ENCODE data around the gene TSPYL1. TPM values are rescaled to one million over a fixed set of nuclear protein-coding genes. Genes with fewer than 3 reads are reported as not detected.

The TSPYL1 gene
- polyA plus RNA-seq, 3 donors from 2014 or later = 14.9 to 31.0 (median 21.6) TPM

- Mint-ChIP-seq H3K36me3 (peaks cover 16 to 36% (median 25%) of the 10 kb centered on the region in 3 donors), H3K4me3 (no peak overlapping the region), H3K9me3 (peaks cover 0 to 10% (median 2%) of the 10 kb centered on the region in 6 donors), H3K4me1 (peaks cover 4 to 14% of the 10 kb centered on the region in 2 donors), H3K27ac (no peak overlapping the region), H3K27me3 (ENCODE audit: low read depth in 3 of 3) (peaks cover 0 to 2% (median 1%) of the 10 kb centered on the region in 3 donors)
- DNase-seq = no peak
Observed at GRCh38 chr6:116265041-116265829, 14.5 kb downstream of the TSPYL1 start.

- Mint-ChIP-seq H3K27ac (no peak overlapping the region), H3K36me3 (peaks cover 16 to 36% (median 29%) of the 10 kb centered on the region in 3 donors), H3K9me3 (peaks cover 0 to 10% (median 2%) of the 10 kb centered on the region in 6 donors), H3K4me1 (peaks cover 0 to 7% of the 10 kb centered on the region in 2 donors), H3K27me3 (ENCODE audit: low read depth in 3 of 3) (peaks cover 0 to 2% (median 1%) of the 10 kb centered on the region in 3 donors), H3K4me3 (no peak overlapping the region)
- DNase-seq = no peak
Observed at GRCh38 chr6:116263353-116263752, 16.4 kb downstream of the TSPYL1 start.

GRCh38 chr6:116258520-116258919, 21.2 kb downstream of the TSPYL1 start:
- Mint-ChIP-seq H3K27ac (no peak overlapping the region), H3K36me3 (peaks cover 9 to 20% (median 19%) of the 10 kb centered on the region in 3 donors), H3K9me3 (peaks cover 0 to 10% (median 2%) of the 10 kb centered on the region in 6 donors), H3K4me3 (no peak overlapping the region), H3K27me3 (ENCODE audit: low read depth in 3 of 3) (peaks cover 0 to 1% (median 0%) of the 10 kb centered on the region in 3 donors), H3K4me1 (peaks cover 0 to 5% of the 10 kb centered on the region in 2 donors)
- no peak for DNase-seq

- Mint-ChIP-seq H3K36me3 (peaks cover 3 to 10% (median 6%) of the 10 kb centered on the region in 3 donors), H3K27ac (no peak overlapping the region), H3K9me3 (no peaks in the 10 kb centered on the region), H3K4me1 (peaks cover 5 to 9% of the 10 kb centered on the region in 2 donors), H3K27me3 (ENCODE audit: low read depth in 3 of 3) (peaks cover 0 to 2% (median 0%) of the 10 kb centered on the region in 3 donors), H3K4me3 (no peak overlapping the region)
- no peak for DNase-seq
Observed at GRCh38 chr6:116256694-116257093, 23.0 kb downstream of the TSPYL1 start.

GRCh38 chr6:116255246-116255800, 24.4 kb downstream of the TSPYL1 start:
- Mint-ChIP-seq H3K4me3 (no peak overlapping the region), H3K27me3 (ENCODE audit: low read depth in 3 of 3) (peaks cover 0 to 4% (median 0%) of the 10 kb centered on the region in 3 donors), H3K36me3 (peaks cover 0 to 4% (median 1%) of the 10 kb centered on the region in 3 donors), H3K4me1 (peaks cover 0 to 20% of the 10 kb centered on the region in 2 donors), H3K27ac (no peak overlapping the region), H3K9me3 (no peaks in the 10 kb centered on the region)
- no peak for DNase-seq

GRCh38 chr6:116254297-116255056, 25.3 kb downstream of the TSPYL1 start:
- H3K4me3 Mint-ChIP-seq = no peak overlapping the region
- peaks cover 0 to 4% (median 0%) of the 10 kb centered on the region in 3 donors for H3K27me3 Mint-ChIP-seq (ENCODE audit: low read depth in 3 of 3)
- H3K27ac Mint-ChIP-seq = no peak overlapping the region
- no peaks in the 10 kb centered on the region for H3K9me3 Mint-ChIP-seq
- H3K4me1 Mint-ChIP-seq = peaks cover 0 to 20% of the 10 kb centered on the region in 2 donors
- no peaks in the 10 kb centered on the region for H3K36me3 Mint-ChIP-seq
- DNase-seq = no peak

- H3K4me1 Mint-ChIP-seq = peaks cover 0 to 20% of the 10 kb centered on the region in 2 donors
- no peaks in the 10 kb centered on the region for H3K36me3 Mint-ChIP-seq
- DNase-seq = peak; percentile 91 to 92 (median 91)
- H3K27ac Mint-ChIP-seq = no peak within 1 kb of the TSS
- H3K27me3 Mint-ChIP-seq (ENCODE audit: low read depth in 3 of 3) = peaks cover 0 to 4% (median 0%) of the 10 kb centered on the region in 3 donors
- H3K9me3 Mint-ChIP-seq = no peaks in the 10 kb centered on the region
- no peak within 1 kb of the TSS for H3K4me3 Mint-ChIP-seq
Observed at GRCh38 chr6:116253505-116254296, 26.0 kb downstream of the TSPYL1 start, which contains the start of gene TSPYL4. TSPYL4 (minus strand) TSS chr6:116254075; CDS start chr6:116254008, 67 bp downstream.

GRCh38 chr6:116253188-116253504, 26.6 kb downstream of the TSPYL1 start:
- Mint-ChIP-seq H3K9me3 (no peaks in the 10 kb centered on the region), H3K27me3 (ENCODE audit: low read depth in 3 of 3) (peaks cover 0 to 4% (median 0%) of the 10 kb centered on the region in 3 donors), H3K4me3 (no peak overlapping the region), H3K36me3 (no peaks in the 10 kb centered on the region), H3K27ac (no peak overlapping the region), H3K4me1 (peaks cover 0 to 20% of the 10 kb centered on the region in 2 donors)
- DNase-seq = no peak

- no peak for DNase-seq
- peaks cover 0 to 4% (median 0%) of the 10 kb centered on the region in 3 donors for H3K27me3 Mint-ChIP-seq (ENCODE audit: low read depth in 3 of 3)
- no peaks in the 10 kb centered on the region for H3K9me3 Mint-ChIP-seq
- peak overlapping the region; percentile 17 to 87 (median 69) for H3K27ac Mint-ChIP-seq
- peaks cover 0 to 20% of the 10 kb centered on the region in 2 donors for H3K4me1 Mint-ChIP-seq
- H3K4me3 Mint-ChIP-seq = peak overlapping the region in 1 of 5 donors; percentile 72
- no peaks in the 10 kb centered on the region for H3K36me3 Mint-ChIP-seq
Observed at GRCh38 chr6:116251568-116252384, 28.0 kb downstream of the TSPYL1 start.

GRCh38 chr6:116248577-116248976, 31.2 kb downstream of the TSPYL1 start:
- H3K36me3 Mint-ChIP-seq = no peaks in the 10 kb centered on the region
- H3K9me3 Mint-ChIP-seq = no peaks in the 10 kb centered on the region
- H3K27ac Mint-ChIP-seq = peak overlapping the region in 2 of 6 donors; percentile 0 to 37
- no peak for DNase-seq
- peaks cover 0 to 20% of the 10 kb centered on the region in 2 donors for H3K4me1 Mint-ChIP-seq
- H3K27me3 Mint-ChIP-seq (ENCODE audit: low read depth in 3 of 3) = peaks cover 0 to 4% (median 0%) of the 10 kb centered on the region in 3 donors
- no peak overlapping the region for H3K4me3 Mint-ChIP-seq

GRCh38 chr6:116247285-116247684, 32.4 kb downstream of the TSPYL1 start:
- peaks cover 0 to 3% (median 0%) of the 10 kb centered on the region in 3 donors for H3K36me3 Mint-ChIP-seq
- H3K4me3 Mint-ChIP-seq = no peak overlapping the region
- DNase-seq = no peak
- H3K27ac Mint-ChIP-seq = no peak overlapping the region
- peaks cover 0 to 18% of the 10 kb centered on the region in 2 donors for H3K4me1 Mint-ChIP-seq
- peaks cover 0 to 2% (median 0%) of the 10 kb centered on the region in 3 donors for H3K27me3 Mint-ChIP-seq (ENCODE audit: low read depth in 3 of 3)
- H3K9me3 Mint-ChIP-seq = no peaks in the 10 kb centered on the region

- H3K27me3 Mint-ChIP-seq (ENCODE audit: low read depth in 3 of 3) = peaks cover 0 to 2% (median 0%) of the 10 kb centered on the region in 3 donors
- peaks cover 0 to 3% (median 0%) of the 10 kb centered on the region in 3 donors for H3K36me3 Mint-ChIP-seq
- peaks cover 0 to 7% of the 10 kb centered on the region in 2 donors for H3K4me1 Mint-ChIP-seq
Observed at GRCh38 chr6:116246089-116246488, 33.6 kb downstream of the TSPYL1 start.

More at GRCh38 chr6:116246089-116246488, 33.6 kb downstream of the TSPYL1 start:
- no peak for DNase-seq
- no peak overlapping the region for H3K4me3 Mint-ChIP-seq
- no peak overlapping the region for H3K27ac Mint-ChIP-seq
- no peaks in the 10 kb centered on the region for H3K9me3 Mint-ChIP-seq
